Measurements from ENCODE around the gene IMPG1.

DNA sequence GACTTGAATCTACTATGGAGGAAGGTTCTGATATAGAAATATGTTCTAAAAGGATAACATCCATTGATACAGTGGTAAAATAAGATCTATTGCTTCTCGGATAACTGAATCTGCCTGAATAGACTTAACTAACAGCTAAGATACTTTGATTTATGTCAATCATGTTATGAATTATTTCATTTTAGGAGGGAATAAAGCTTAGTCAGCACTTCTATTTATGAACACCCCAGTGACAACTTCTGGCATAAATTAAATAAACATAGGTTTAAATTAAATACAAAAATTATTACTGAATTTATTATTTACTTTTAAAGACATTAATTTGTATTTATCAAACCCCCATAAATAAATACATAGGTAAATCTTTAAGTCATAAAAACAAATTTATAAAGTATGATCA is 69.3 kb downstream of the IMPG1 start:
- TF ChIP-seq, protein P1, sequence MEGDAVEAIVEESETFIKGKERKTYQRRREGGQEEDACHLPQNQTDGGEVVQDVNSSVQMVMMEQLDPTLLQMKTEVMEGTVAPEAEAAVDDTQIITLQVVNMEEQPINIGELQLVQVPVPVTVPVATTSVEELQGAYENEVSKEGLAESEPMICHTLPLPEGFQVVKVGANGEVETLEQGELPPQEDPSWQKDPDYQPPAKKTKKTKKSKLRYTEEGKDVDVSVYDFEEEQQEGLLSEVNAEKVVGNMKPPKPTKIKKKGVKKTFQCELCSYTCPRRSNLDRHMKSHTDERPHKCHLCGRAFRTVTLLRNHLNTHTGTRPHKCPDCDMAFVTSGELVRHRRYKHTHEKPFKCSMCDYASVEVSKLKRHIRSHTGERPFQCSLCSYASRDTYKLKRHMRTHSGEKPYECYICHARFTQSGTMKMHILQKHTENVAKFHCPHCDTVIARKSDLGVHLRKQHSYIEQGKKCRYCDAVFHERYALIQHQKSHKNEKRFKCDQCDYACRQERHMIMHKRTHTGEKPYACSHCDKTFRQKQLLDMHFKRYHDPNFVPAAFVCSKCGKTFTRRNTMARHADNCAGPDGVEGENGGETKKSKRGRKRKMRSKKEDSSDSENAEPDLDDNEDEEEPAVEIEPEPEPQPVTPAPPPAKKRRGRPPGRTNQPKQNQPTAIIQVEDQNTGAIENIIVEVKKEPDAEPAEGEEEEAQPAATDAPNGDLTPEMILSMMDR (IDR thresholded peaks at IDR 0.05), result no peak
- no peak for TF ChIP-seq POLR2A (IDR thresholded peaks at IDR 0.05)
